IPS-NIHi11 (cell line): ENCODE measurements around the gene BNIP5.

ENCODE experiments used
- DNase-seq: peaks from one replicate; pipeline ENCODE4 v3.0.0; 2012; ENCODE audit warnings: mixed read lengths, low spot score

The BNIP5 gene, protein sequence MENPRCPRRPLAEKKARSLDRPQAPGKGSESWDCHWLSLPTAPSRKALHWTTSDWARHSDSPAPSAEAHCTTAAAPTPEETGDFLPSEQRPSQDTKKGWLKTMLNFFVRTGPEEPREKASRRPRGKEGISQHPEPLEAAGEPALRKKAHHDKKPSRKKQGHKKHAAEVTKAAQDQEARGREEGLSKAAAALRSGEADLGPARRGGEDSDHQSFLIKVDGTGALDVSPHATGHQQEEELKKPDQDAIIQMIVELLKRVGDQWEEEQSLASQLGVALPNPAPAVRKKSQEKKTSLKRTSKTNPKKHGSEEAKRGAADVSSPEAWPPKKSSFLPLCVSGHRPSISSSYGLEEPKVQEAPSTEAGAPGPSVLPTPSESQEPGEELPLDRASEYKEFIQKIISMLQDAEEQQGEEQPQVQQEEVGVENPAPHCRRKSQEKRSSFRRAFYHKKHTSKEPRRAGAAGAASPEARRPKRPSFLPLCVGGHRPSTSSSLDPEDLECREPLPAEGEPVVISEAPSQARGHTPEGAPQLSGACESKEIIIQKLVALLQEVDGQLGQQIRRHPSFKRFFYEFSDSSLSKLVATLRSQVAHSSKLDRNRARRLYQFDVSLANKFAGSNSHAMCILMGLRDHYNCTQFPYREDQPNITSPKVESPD

DNA sequence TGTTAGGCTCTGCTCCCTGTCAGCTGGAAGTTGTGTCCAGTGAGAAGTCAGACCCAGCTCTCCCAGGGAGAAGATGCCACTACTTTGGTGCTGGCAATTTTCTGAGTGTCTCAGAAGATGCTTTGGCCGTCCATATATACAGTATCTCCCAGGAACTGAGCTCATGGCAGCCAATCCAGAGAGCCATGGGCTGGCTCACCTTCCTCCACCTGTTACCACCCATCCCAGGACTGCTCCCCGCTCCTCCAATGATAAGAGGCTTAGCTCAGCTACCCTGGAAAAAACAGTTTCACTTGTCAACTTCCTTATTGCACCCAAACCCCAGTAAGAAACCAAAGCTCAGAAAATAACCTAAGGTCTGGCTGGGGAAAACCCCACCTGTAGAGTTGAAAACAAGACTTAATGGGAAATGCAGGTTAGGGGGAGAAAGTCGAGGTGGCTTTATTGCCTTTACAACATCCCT is at the start of gene BNIP5:
TSS of gene BNIP5 (minus strand) at position 110 of the 463 bp plus-strand sequence. CDS start 6,198 bp downstream, outside the sequence.
- no peak for DNase-seq

DNA sequence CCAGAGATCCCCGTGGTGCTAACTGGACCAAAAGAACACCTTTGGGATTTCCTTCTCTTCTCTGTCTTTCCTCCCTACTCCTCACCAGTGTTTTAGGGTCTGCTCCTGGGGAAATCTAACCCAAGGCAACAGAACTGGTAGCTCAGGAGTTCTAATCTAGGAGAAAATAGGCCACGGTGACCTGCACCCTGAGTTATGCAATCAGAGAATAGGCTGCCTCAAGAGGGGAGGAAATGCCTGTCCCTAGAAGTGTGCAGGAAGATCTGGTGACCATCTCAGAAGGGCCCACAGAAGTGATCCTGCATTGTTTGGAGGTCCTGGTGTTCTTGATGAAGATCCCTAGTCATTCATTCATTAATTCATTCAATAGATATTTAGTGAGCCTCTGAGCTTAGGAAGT is 47.4 kb upstream of the BNIP5 start:
- no peak for DNase-seq

DNA sequence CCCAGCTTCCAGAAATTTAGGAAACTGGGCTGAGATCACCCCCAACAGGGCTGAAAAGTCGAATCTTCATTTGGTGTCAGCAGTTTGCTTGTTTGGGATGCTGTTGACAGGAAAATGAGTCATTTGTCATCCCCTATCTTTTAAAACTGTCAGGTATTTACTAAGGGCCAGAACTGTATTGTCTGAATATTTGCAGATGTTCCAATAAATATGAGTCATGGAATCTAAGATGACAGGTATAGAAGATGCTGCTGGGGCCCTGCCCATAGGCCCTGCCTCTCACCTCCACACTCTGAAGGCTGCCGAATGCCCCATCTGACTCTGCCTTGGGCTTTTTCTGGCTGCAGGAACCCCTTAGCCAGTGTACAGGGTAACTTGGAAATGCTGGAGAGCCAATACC is 46.9 kb upstream of the BNIP5 start:
- no peak for DNase-seq

DNA sequence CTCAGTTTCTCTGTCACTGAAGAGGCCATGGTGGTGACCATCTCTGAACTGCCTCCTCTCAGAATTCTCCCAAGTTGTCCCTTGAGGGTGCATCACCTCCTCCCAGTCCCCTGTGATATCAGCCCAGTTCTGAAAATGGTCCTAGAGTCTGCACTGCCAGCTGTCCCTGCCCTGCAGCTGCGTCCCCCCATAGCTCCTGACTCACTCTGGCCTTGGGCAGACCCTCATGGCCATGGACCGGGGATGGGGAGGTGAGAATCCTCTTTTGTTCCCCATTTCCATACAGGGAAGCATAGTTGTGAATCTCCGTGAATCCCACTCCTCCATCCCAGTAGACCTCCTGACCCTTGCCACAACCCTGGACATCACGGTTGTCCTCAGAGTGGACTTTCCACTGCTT is 46.3 kb upstream of the BNIP5 start:
- no peak for DNase-seq

- DNase-seq: no peak
Observed at GRCh38 chr6:36381502-36382389, 45.1 kb upstream of the BNIP5 start.

GRCh38 chr6:36380166-36380565 is 43.5 kb upstream of the BNIP5 start:
- DNase-seq: no peak

DNA sequence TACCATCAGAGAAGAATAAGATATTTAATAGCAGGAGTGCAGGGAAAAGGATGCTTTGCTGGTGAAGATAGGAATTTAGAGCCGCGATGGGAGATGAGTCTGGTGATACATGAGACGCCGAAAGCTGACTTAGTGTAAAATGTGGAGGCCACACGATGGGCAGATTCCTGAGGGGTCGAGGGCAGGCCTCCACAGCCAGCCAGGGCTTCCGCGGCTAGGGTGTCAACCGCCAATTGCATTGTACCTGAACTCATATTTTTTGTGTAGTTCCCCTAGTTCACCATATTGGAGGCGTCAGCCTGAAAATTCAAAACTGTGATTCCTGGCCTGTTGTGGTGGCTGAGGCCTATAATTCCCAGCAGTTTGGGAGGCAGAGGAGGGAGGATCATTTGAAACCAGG is 42.2 kb upstream of the BNIP5 start:
- DNase-seq: no peak

- DNase-seq: no peak
Observed at GRCh38 chr6:36378243-36378920, 41.7 kb upstream of the BNIP5 start.

DNA sequence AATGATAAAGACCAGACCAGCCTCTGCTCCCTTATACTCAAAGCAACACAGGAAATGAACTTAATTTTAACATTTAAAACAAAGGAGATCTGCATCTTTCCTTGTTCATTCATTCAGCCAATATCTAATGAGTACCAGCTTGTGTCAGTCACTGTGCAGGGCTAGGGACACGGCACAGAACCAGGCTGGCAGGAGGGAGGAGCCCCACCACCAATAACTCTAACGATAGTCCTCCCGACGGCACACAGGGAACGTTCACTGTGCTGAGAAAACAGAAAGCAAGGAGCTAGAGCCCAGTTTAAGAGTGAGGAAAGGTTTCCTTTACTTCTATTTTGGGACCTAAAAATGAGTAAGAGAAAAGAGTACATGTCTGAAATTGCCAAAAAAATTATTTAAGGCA is 40.9 kb upstream of the BNIP5 start:
- no peak for DNase-seq

- DNase-seq: no peak
Observed at GRCh38 chr6:36376742-36377141, 40.1 kb upstream of the BNIP5 start.

- DNase-seq: no peak
Observed at GRCh38 chr6:36376183-36376582, 39.5 kb upstream of the BNIP5 start.

- no peak for DNase-seq
Observed at GRCh38 chr6:36375644-36376155, 39.0 kb upstream of the BNIP5 start.

GRCh38 chr6:36374972-36375371 is 38.3 kb upstream of the BNIP5 start:
- DNase-seq: no peak

DNA sequence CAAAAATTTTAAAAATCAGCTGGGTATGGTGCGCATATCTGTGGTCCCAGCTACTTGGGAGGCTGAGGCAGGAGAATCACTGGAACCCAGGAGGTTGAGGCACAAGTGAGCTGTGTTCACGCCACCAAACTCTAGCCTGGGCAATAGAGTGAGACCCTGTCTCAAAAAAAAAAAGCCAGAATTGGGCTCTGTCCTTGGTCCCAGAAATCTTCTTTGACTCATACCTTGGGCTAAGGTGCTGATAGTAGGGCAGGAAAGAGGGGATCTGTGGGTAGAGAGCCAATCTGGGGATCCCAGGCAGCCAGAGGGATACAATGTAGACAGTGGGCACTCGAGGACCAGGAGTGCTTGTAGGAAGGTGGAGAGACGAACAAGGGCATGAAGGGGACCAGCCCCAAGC is 37.5 kb upstream of the BNIP5 start:
- DNase-seq: no peak

DNA sequence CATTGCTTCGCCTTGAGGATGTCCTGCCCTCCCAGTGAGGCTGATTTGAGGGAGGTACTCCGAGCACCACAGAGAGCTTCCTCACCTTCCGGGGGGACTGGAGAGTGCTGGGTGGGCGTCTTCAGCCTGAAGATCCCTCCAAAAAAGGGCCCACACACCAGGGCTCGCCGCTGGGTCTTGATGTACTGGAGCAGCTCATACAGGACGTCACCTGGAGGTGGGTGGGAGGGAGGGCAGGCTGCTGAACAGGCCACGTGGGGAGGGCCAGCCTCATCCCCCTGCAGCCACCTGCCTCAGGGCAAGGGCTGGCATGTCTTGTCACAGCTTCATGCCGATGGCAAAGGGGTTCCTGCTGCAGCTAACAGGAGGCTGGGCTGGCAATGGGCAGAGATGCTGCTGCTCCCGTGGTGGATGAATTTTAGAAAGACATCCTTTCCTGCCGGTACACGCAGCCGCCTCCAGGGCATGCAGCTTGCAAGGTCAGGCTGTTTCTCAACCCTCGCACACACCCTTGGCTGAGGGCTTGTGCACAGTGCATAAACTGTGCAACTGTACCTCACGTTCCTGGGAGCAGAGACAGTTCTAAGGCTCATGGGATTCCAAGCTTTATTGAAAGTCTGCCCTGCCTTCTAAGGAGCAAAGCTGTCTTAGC is 36.8 kb upstream of the BNIP5 start:
- peak; percentile 38 for DNase-seq

DNA sequence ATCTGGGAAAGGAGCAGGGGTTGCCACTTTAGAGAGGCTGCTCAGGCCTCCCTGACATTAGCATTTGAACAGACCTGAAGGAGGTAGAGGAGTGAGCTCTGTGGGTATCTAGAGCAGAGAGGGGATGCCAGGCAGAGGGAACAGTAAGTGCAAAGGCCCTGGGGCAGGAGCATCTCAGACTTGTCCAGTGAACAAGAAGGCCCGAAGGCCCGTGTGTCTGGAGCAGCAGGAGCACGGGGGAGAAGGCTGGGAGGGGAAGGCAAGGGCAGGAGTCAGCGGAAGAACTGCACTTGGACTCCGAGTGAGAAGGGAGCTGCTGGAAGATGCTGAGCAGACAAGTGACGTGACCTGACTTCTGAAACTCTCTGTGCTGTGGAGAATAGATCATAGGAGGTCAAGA is 35.4 kb upstream of the BNIP5 start:
- no peak for DNase-seq

GRCh38 chr6:36371211-36371610 is 34.5 kb upstream of the BNIP5 start:
- no peak for DNase-seq

DNA sequence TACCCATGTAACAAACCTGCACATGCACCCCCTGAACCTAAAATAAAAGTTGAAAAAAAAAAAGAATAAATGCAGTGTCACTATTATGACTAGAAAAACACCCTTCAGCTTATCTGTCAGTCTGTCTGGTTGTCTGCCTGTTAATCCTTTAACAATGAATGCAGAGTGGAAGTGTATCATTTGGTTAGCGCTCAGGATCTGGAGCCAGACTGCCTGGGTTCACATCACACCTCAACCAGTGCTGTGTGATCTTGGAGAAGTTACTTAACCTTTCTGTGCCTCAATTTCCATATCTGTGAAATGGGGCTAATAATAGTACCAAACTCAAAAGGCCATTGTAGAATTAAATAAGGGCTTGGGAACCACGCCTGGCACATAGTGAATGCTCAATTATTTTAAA is 34.0 kb upstream of the BNIP5 start:
- no peak for DNase-seq

- DNase-seq: no peak
Observed at GRCh38 chr6:36368921-36369865, 32.5 kb upstream of the BNIP5 start.

DNA sequence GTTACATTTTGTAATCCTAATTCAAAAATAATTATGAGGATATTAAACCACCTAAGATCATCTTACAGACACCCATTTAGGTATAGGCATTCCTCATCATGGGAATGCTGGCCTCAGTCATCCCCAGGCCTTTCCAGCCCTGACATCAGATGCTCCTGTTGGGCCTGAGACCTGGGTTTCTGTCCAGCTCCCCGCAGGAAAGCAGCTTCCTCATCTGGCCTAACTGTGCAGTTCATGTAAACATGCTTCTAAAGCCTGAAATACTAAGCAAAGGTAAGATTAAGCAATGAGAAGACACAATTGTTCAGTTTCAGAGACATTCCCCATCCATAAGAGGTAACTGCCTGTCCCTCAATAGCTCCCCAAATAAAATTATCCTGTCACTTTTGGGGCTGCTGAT is 31.7 kb upstream of the BNIP5 start:
- no peak for DNase-seq
